DND-41 (cell line): ENCODE data around the gene NRSN1.

Experiments used
- ATAC-seq: fragments of 200-7000 bp; cut with Tn5 transposase; 3 replicates; pipeline ENCODE4 v1.9.1; 2021; ENCODE audit warnings: low read depth; ENCODE audit not compliant: insufficient read depth
- DNase-seq: peaks from one replicate; pipeline ENCODE4 v3.0.0-alpha.2; 2020
- H2AFZ ChIP-seq: 2 replicates; pipeline ENCODE4 v1.6.0; 2012; ENCODE audit warnings: low read depth, low read length
- H3K27ac ChIP-seq: 2 replicates; pipeline ENCODE4 v1.5.1; 2012; ENCODE audit warnings: low read length, inconsistent platforms
- H3K27me3 ChIP-seq: fragments of 200-600 bp; sonication (generic); 2 replicates; pipeline ENCODE4 v1.6.0; 2012; ENCODE audit warnings: low read length, mild to moderate bottlenecking, inconsistent platforms; ENCODE audit not compliant: insufficient read depth, poor library complexity
- H3K36me3 ChIP-seq: 2 replicates; pipeline ENCODE4 v1.5.1; 2012; ENCODE audit warnings: low read length, inconsistent platforms; ENCODE audit not compliant: insufficient read depth
- H3K4me1 ChIP-seq: 2 replicates; pipeline ENCODE4 v1.5.1; 2012; ENCODE audit warnings: mild to moderate bottlenecking, low read length; ENCODE audit not compliant: insufficient read depth
- H3K4me2 ChIP-seq: 2 replicates; pipeline ENCODE4 v1.6.0; 2012; ENCODE audit warnings: mild to moderate bottlenecking, moderate library complexity, low read length, inconsistent platforms; ENCODE audit not compliant: insufficient read depth
- H3K4me3 ChIP-seq, 2 experiments: fragments of 200-600 bp in 1 of 2; shearing (Covaris generic) in 1 of 2; 2 replicates each; pipeline ENCODE4 v1.5.1; 2012 to 2016; ENCODE audit warnings: inconsistent platforms in 2 of 2, low read length in 2 of 2, mild to moderate bottlenecking in 2 of 2, low read depth in 1 of 2, moderate library complexity in 1 of 2
- H3K79me2 ChIP-seq: 2 replicates; pipeline ENCODE4 v1.6.0; 2012; ENCODE audit warnings: low read length, inconsistent platforms; ENCODE audit not compliant: insufficient read depth
- H3K9ac ChIP-seq: 2 replicates; pipeline ENCODE4 v1.6.0; 2012; ENCODE audit warnings: low read depth, mild to moderate bottlenecking, inconsistent platforms, low read length, moderate library complexity
- H3K9me3 ChIP-seq: 2 replicates; pipeline ENCODE4 v1.5.1; 2012; ENCODE audit warnings: low read length, moderate library complexity, mild to moderate bottlenecking, inconsistent platforms; ENCODE audit not compliant: insufficient read depth, severe bottlenecking
- H4K20me1 ChIP-seq: 2 replicates; pipeline ENCODE4 v1.6.0; 2012; ENCODE audit warnings: low read length; ENCODE audit not compliant: insufficient read depth
- CTCF ChIP-seq: IDR thresholded peaks from 2 replicates; pipeline ENCODE4 v1.5.1; 2012; ENCODE audit warnings: borderline replicate concordance, low read length, moderate library complexity, mild to moderate bottlenecking; ENCODE audit not compliant: poor library complexity, severe bottlenecking; ENCODE audit errors: extremely low read depth
- EZH2 ChIP-seq: IDR thresholded peaks from 3 replicates; pipeline ENCODE4 v1.6.1; 2012; ENCODE audit warnings: borderline replicate concordance, low read depth, mild to moderate bottlenecking, moderate library complexity, low read length, inconsistent platforms; ENCODE audit not compliant: severe bottlenecking

Gene NRSN1

GRCh38 chr6:24107294-24107693 lies 18.7 kb upstream of the NRSN1 start:
- Histone ChIP-seq H3K27ac (no peak overlapping the region), H3K4me2 (no peak overlapping the region), H3K4me3 (no peak overlapping the region), H3K4me1 (no peaks in the 10 kb centered on the region), H3K9me3 (no peaks in the 10 kb centered on the region), H3K9ac (no peak overlapping the region), H3K27me3 (no peaks in the 10 kb centered on the region), H3K79me2 (no peaks in the 10 kb centered on the region), H2AFZ (no peak overlapping the region), H3K36me3 (no peaks in the 10 kb centered on the region), H4K20me1 (no peaks in the 10 kb centered on the region)
- TF ChIP-seq CTCF (no peak), EZH2 (no peak)
- ATAC-seq = no peak
- no peak for DNase-seq

DNA sequence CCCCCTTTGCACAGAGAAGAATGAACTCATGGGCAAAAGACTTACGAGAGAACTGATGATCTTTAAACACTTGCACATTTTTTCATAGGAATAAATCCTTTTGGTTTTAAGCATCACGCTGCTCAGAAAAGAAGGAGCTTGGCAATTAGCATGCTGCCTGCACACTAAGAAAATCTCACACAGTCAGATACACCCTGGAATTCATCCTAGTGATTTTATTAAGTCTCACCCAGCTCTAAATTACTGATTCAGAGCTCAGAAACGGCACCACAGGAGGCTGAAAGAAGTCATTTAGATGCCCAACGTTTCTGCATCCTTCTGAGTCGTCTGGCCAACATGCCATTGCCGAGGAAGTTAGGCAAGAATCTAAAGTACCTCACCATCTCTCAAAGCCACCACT lies 18.0 kb upstream of the NRSN1 start:
- H3K27ac ChIP-seq = no peak overlapping the region
- H3K9me3 ChIP-seq = no peaks in the 10 kb centered on the region
- H3K9ac ChIP-seq = no peak overlapping the region
- H3K4me2 ChIP-seq = no peak overlapping the region
- no peaks in the 10 kb centered on the region for H3K27me3 ChIP-seq
- no peak overlapping the region for H2AFZ ChIP-seq
- TF ChIP-seq EZH2 (no peak), CTCF (no peak)
- no peaks in the 10 kb centered on the region for H3K4me1 ChIP-seq
- no peak for ATAC-seq
- no peaks in the 10 kb centered on the region for H4K20me1 ChIP-seq
- H3K79me2 ChIP-seq = no peaks in the 10 kb centered on the region
- H3K4me3 ChIP-seq = no peak overlapping the region
- DNase-seq = no peak
- no peaks in the 10 kb centered on the region for H3K36me3 ChIP-seq

- DNase-seq = no peak
- no peaks in the 10 kb centered on the region for H3K36me3 ChIP-seq
- H2AFZ ChIP-seq = no peak overlapping the region
- no peaks in the 10 kb centered on the region for H3K79me2 ChIP-seq
- no peaks in the 10 kb centered on the region for H4K20me1 ChIP-seq
- no peak overlapping the region for H3K27ac ChIP-seq
- no peaks in the 10 kb centered on the region for H3K9me3 ChIP-seq
- no peaks in the 10 kb centered on the region for H3K27me3 ChIP-seq
- no peak overlapping the region for H3K4me3 ChIP-seq
- H3K4me2 ChIP-seq = no peak overlapping the region
- H3K4me1 ChIP-seq = no peaks in the 10 kb centered on the region
- H3K9ac ChIP-seq = no peak overlapping the region
- ATAC-seq = no peak
- TF ChIP-seq CTCF (no peak), EZH2 (no peak)
Measured at GRCh38 chr6:24110417-24110816, 15.6 kb upstream of the NRSN1 start.

- Histone ChIP-seq H3K4me2 (no peak overlapping the region), H3K9me3 (no peaks in the 10 kb centered on the region), H3K79me2 (no peaks in the 10 kb centered on the region), H4K20me1 (no peaks in the 10 kb centered on the region), H3K27me3 (no peaks in the 10 kb centered on the region), H3K4me1 (no peaks in the 10 kb centered on the region), H3K4me3 (no peak overlapping the region), H3K27ac (no peak overlapping the region), H3K36me3 (no peaks in the 10 kb centered on the region), H3K9ac (no peak overlapping the region), H2AFZ (no peak overlapping the region)
- ATAC-seq = no peak
- no peak for TF ChIP-seq CTCF
- TF ChIP-seq EZH2 = no peak
- no peak for DNase-seq
Measured at GRCh38 chr6:24113891-24114290, 12.1 kb upstream of the NRSN1 start.
